Upper lobe of left lung (tissue), 4 donors: ENCODE data around the gene MPHOSPH9.

ENCODE experiments used
- CTCF ChIP-seq, 6 experiments: fragments of 450-650 bp in 4 of 6; fragments of 200-600 bp in 2 of 6; sonication (generic) in 2 of 6; IDR thresholded peaks; one replicate each; pipeline ENCODE4 v1.5.1; 2016 to 2019; ENCODE audit warnings: antibody characterized with exemption in 6 of 6
- POLR2AphosphoS5 ChIP-seq, 2 donors: sonication (generic); formaldehyde crosslinking; IDR thresholded peaks; one replicate each; pipeline ENCODE4 v1.5.1; 2017; ENCODE audit warnings: antibody characterized with exemption in 2 of 2

GRCh38 chr12:123261196-123261595 is 28.3 kb upstream of the MPHOSPH9 start:
- TF ChIP-seq CTCF (IDR thresholded peaks at IDR 0.05), result no peak
- no peak for TF ChIP-seq POLR2AphosphoS5 (IDR thresholded peaks at IDR 0.05)
